NCI-H82 treated with DMSO at 0.1 percent for 48 hours (cell line): Measurements from ENCODE around the gene TNF.
A peak's percentile ranks its signal among the peaks of the same experiment; 100 is the strongest.

ENCODE experiments used
- DNase-seq: peaks from one replicate; lab custom pipeline; 2025; ENCODE audit not compliant: unreplicated experiment; lab: John Stamatoyannopoulos, UW

Gene TNF

GRCh38 chr6:31575335-31575901 lies at the start of gene TNF:
Gene TNF, plus strand, starts transcription at chr6:31575565. Its CDS starts 177 bp downstream, at chr6:31575742.
- DNase-seq = no peak

GRCh38 chr6:31525932-31526591 lies 49.3 kb upstream of the TNF start:
- no peak for DNase-seq

- no peak for DNase-seq
Observed at GRCh38 chr6:31528307-31528777, 47.0 kb upstream of the TNF start.

- no peak for DNase-seq
Observed at GRCh38 chr6:31528821-31529328, 46.5 kb upstream of the TNF start, which contains the start of gene MCCD1. Gene MCCD1, plus strand, starts transcription at chr6:31528962. Its CDS starts 53 bp downstream, at chr6:31529015.

GRCh38 chr6:31529329-31530150 lies 45.8 kb upstream of the TNF start:
- DNase-seq = no peak

- no peak for DNase-seq
Observed at GRCh38 chr6:31530659-31531058, 44.7 kb upstream of the TNF start.

GRCh38 chr6:31531162-31531561 lies 44.2 kb upstream of the TNF start:
- no peak for DNase-seq

GRCh38 chr6:31531771-31532643 lies 43.4 kb upstream of the TNF start:
- DNase-seq = no peak

- no peak for DNase-seq
Observed at GRCh38 chr6:31532644-31533454, 42.5 kb upstream of the TNF start.

GRCh38 chr6:31533455-31533841 lies 41.9 kb upstream of the TNF start:
- no peak for DNase-seq

GRCh38 chr6:31534011-31534410 lies 41.4 kb upstream of the TNF start:
- no peak for DNase-seq

- no peak for DNase-seq
Observed at GRCh38 chr6:31534521-31535040, 40.8 kb upstream of the TNF start.

- no peak for DNase-seq
Observed at GRCh38 chr6:31535538-31536324, 39.6 kb upstream of the TNF start.

GRCh38 chr6:31538805-31539400 lies 36.5 kb upstream of the TNF start:
- no peak for DNase-seq

GRCh38 chr6:31540640-31541039 lies 34.7 kb upstream of the TNF start:
- DNase-seq = no peak

- no peak for DNase-seq
Observed at GRCh38 chr6:31541059-31541657, 34.2 kb upstream of the TNF start.

GRCh38 chr6:31541658-31542521 lies 33.5 kb upstream of the TNF start, which contains the start of gene DDX39B:
Gene DDX39B, minus strand, starts transcription at chr6:31542003. Its CDS starts 1,471 bp downstream, at chr6:31540532.
- DNase-seq = peak; percentile 96
